C4-2B (cell line): ENCODE results near the gene DLGAP1.

Experiments
- H3K27ac ChIP-seq: fragments of 450-650 bp; 2 replicates; pipeline ENCODE4 v1.5.1; 2017
- ZFX ChIP-seq: fragments of 450-650 bp; IDR thresholded peaks from 2 replicates; pipeline ENCODE4 v1.6.1; 2017
- TF ChIP-seq, protein P1 (sequence below): fragments of 450-650 bp; conservative IDR thresholded peaks from 2 replicates; pipeline ENCODE4 v1.5.1; 2017; ENCODE audit warnings: mild to moderate bottlenecking

DLGAP1 gene

DNA sequence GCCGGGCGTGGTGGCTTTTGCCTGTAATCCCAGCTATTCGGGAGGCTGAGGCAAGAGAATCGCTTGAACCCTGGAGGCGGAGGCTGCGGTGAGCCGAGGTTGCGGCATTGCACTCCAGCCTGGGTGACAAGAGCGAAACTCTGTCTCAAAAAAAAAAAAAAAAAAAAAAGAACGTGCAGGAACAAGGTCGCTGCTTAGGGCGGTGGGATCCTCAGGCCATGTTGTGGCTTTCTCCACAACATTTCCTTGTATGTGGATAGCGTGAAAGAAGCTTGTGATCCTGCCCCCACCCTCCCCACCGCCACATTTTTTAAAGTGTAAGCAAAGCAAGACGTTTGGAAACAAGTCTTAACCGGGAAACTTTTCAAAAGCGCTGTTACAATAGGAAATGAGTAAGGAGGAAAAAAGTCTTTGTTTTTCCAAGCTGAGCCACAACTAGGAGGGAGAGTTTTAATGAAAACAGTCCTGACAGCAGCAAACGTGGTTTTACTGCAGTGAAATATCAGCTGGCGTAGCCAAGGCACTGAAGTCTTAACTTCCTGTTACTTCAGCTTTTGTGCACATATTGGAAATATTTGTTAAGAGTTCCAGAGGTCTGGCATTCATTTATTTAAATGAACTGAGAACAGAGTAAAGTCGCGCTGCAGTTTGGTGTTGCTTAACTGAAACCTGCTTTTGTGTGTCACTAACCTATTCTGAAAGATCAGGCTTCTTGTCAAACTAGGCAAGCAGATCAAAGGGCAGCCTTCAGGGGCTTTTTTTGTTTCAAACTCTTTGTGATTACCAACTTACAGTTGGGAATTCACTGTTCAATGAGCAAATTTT lies 1001.4 kb downstream of the DLGAP1 start:
- H3K27ac ChIP-seq: peak overlapping the region; percentile 94
- TF ChIP-seq, protein P1, sequence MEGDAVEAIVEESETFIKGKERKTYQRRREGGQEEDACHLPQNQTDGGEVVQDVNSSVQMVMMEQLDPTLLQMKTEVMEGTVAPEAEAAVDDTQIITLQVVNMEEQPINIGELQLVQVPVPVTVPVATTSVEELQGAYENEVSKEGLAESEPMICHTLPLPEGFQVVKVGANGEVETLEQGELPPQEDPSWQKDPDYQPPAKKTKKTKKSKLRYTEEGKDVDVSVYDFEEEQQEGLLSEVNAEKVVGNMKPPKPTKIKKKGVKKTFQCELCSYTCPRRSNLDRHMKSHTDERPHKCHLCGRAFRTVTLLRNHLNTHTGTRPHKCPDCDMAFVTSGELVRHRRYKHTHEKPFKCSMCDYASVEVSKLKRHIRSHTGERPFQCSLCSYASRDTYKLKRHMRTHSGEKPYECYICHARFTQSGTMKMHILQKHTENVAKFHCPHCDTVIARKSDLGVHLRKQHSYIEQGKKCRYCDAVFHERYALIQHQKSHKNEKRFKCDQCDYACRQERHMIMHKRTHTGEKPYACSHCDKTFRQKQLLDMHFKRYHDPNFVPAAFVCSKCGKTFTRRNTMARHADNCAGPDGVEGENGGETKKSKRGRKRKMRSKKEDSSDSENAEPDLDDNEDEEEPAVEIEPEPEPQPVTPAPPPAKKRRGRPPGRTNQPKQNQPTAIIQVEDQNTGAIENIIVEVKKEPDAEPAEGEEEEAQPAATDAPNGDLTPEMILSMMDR: no peak
- no peak for TF ChIP-seq ZFX

GRCh38 chr18:3452750-3453539 lies 1002.2 kb downstream of the DLGAP1 start:
- H3K27ac ChIP-seq: peak overlapping the region; percentile 94
- TF ChIP-seq ZFX: no peak
- TF ChIP-seq, protein P1: no peak

DNA sequence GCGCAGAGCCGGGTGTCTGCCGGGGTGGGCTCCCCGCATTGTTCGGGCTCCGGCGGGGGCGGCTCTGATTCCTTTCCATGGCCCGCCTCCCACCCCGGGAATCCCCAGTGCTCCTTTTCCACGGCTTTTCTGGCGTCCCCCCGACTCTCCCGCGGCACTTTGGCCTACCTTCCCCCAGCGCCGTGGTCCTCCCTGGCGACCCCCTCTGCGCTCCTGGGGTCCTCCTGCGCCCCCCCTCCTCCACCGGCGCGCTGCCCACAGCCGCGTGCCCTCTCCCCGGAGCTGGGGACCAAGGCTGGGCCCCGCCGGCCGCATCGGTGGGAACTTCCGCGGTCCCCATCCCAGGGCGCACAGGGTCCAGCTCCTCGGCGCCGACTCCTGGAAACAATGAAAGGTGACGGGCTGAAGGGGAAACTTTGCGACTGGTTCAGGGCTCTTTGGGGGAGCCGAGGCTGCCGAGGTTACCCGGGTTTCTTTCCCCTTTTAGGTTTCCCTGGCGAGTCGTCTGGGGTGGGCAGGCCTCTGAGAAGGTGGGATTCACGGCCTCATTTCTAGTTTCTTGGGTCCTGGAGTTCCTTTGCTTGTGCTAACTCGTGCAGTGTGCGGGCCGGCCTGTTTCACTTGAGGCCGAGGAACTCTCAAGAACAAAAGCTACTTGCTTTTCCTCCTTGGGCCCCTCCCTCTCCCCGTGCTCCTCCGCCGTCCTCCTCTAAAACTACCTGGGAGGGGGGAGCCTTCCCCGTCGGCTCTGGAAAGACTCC lies 1002.9 kb downstream of the DLGAP1 start:
- TF ChIP-seq, protein P1: peak; percentile 16; the same call in 1 of the 2 replicates
- peak; percentile 50 for TF ChIP-seq ZFX
- H3K27ac ChIP-seq: peak overlapping the region; percentile 94

DNA sequence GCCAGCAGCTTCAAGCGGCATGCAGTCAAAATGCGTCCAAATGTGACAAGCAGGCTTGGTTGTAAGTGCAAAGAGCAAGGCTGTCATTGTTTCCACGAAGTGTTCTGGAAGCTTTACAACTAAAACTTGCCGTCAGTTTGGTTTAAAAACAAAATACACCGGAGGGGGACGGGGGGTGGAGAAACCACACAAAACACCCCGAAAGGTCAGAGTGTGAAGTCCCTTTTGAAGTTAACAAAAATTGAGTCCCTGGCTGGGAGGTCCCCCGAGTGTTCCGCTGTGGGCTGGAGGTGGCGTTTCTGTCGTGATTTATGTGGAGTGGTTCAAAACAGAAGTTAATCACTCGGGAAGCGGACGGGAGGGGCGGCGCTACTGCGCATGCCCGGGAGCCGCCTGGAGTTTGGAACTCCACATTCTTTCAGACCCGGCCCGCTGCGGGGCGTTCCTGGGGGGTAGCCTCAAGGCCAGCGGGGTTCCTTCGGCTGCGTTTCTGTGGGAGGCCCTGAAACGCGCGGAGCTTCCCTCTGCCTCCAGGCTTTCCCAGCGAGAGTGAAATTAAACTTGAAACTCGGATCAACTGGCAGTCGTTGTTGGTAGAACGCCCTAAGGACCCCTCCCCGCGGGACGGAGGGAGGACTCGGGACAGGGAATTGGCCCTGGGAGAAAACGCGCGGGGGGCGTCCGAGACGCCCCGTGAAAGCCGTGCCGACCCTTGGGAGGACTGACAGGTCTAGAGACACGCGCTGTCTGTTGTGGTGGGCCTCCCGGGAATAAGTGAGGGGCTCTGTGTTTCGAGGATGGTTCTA lies 1003.7 kb downstream of the DLGAP1 start:
- H3K27ac ChIP-seq: peak overlapping the region; percentile 94
- TF ChIP-seq, protein P1: no peak
- no peak for TF ChIP-seq ZFX

GRCh38 chr18:3450799-3451182 lies 1004.3 kb downstream of the DLGAP1 start:
- TF ChIP-seq ZFX: no peak
- H3K27ac ChIP-seq: peak overlapping the region; percentile 94

DNA sequence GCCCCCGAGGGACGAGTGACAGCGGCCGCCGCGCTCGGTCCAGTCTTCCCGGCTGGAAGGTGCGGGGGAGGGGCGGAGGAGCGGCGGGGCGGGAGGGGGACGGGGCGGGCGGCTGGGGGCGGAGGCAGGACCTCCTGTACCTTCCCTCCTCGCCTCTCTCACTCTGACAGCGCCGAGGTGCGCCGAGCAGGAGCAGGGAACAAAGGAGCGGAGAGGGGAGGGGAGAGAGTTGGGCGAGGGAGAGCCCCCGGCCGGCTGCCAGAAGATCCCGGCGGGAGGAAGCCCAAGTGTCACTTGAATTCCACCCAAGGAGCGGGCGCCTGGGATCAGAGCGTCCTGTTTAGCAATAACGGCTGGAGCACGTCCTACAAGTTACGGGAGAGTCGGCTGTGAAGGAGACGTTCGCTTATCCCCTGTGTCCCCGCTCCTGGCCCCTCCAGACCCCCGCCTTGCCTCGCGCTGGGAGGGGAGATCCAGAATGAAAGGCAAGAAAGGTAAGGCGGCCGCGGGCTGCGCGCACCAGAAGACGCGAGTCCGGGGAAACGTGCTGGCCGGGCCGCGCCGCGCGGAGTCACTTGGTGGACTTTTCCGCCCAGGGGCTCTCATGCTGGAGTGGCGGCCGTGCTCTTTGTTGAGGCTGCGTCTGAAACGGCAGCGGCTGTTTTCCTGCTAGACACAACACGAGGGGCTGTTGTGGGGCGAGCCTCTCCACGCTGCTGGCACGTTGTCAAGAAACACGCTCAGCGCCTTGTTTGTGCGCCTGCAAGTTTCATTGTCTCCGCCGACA lies 1004.9 kb downstream of the DLGAP1 start, which contains the start of gene TGIF1:
Gene TGIF1, plus strand, starts transcription at position 161 of the 787 bp plus-strand sequence. Its CDS starts 318 bp downstream, at position 479.
- H3K27ac ChIP-seq: peak within 1 kb of the TSS; percentile 94
- TF ChIP-seq, protein P1: no peak
- no peak for TF ChIP-seq ZFX
